Body of pancreas (tissue), 4 donors: ENCODE measurements around the gene REXO1.

ENCODE experiments used
- POLR2A ChIP-seq, 3 donors: fragments of 450-650 bp; IDR thresholded peaks; one replicate each; pipeline ENCODE4 v1.6.1; 2016; ENCODE audit warnings: antibody characterized with exemption in 3 of 3, mild to moderate bottlenecking in 2 of 3
- TF ChIP-seq, protein P1 (sequence below), 7 experiments: fragments of 450-650 bp in 4 of 7; fragments of 200-600 bp in 3 of 7; sonication (generic) in 3 of 7; IDR thresholded peaks; one replicate each; pipeline ENCODE4 v1.5.1; 2016 to 2019; ENCODE audit warnings: antibody characterized with exemption in 7 of 7

GRCh38 chr19:1860042-1860775 is 11.9 kb upstream of the REXO1 start:
- TF ChIP-seq, protein P1, sequence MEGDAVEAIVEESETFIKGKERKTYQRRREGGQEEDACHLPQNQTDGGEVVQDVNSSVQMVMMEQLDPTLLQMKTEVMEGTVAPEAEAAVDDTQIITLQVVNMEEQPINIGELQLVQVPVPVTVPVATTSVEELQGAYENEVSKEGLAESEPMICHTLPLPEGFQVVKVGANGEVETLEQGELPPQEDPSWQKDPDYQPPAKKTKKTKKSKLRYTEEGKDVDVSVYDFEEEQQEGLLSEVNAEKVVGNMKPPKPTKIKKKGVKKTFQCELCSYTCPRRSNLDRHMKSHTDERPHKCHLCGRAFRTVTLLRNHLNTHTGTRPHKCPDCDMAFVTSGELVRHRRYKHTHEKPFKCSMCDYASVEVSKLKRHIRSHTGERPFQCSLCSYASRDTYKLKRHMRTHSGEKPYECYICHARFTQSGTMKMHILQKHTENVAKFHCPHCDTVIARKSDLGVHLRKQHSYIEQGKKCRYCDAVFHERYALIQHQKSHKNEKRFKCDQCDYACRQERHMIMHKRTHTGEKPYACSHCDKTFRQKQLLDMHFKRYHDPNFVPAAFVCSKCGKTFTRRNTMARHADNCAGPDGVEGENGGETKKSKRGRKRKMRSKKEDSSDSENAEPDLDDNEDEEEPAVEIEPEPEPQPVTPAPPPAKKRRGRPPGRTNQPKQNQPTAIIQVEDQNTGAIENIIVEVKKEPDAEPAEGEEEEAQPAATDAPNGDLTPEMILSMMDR (IDR thresholded peaks at IDR 0.05): no peak
- no peak for TF ChIP-seq POLR2A (IDR thresholded peaks at IDR 0.05)
